Measurements from ENCODE around the gene ZSCAN10.

DNA sequence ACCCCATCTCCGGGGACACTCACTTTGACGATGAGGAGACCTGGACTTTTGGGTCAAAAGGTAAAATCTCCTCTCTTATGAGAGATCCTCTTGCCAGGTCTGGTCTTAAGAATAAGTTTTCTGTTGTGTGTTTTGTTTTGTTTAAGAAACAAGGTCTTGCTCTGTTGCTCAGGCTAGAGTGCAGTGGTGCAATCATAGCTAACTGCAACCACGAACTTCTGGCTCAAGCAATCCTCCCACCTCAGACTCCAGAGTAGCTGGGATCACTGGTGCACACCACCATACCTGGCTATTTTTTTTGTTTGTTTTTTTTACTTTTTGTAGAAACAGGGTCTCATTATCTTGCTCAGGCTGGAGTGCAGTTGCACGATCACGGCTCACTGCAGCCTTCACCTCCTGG, 48.6 kb downstream of the ZSCAN10 start:
- TF ChIP-seq BRF2 (IDR thresholded peaks at IDR 0.05; ENCODE audit: borderline replicate concordance, insufficient read depth, insufficient read length) (no peak), STAT5A (IDR thresholded peaks at IDR 0.05; ENCODE audit: borderline replicate concordance, low read length) (no peak), MYC (IDR thresholded peaks at IDR 0.05; ENCODE audit: low read depth, low read length) (no peak), MYC (CRISPR knock-in tag; IDR thresholded peaks at IDR 0.05; ENCODE audit: borderline replicate concordance, low read depth) (no peak)
- TF ChIP-seq, protein P1, sequence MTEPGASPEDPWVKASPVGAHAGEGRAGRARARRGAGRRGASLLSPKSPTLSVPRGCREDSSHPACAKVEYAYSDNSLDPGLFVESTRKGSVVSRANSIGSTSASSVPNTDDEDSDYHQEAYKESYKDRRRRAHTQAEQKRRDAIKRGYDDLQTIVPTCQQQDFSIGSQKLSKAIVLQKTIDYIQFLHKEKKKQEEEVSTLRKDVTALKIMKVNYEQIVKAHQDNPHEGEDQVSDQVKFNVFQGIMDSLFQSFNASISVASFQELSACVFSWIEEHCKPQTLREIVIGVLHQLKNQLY (CRISPR knock-in tag; conservative IDR thresholded peaks at IDR 0.05) = no peak
- TF ChIP-seq, protein P2, sequence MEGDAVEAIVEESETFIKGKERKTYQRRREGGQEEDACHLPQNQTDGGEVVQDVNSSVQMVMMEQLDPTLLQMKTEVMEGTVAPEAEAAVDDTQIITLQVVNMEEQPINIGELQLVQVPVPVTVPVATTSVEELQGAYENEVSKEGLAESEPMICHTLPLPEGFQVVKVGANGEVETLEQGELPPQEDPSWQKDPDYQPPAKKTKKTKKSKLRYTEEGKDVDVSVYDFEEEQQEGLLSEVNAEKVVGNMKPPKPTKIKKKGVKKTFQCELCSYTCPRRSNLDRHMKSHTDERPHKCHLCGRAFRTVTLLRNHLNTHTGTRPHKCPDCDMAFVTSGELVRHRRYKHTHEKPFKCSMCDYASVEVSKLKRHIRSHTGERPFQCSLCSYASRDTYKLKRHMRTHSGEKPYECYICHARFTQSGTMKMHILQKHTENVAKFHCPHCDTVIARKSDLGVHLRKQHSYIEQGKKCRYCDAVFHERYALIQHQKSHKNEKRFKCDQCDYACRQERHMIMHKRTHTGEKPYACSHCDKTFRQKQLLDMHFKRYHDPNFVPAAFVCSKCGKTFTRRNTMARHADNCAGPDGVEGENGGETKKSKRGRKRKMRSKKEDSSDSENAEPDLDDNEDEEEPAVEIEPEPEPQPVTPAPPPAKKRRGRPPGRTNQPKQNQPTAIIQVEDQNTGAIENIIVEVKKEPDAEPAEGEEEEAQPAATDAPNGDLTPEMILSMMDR (IDR thresholded peaks at IDR 0.05 in 2 of 3, conservative IDR thresholded peaks at IDR 0.05 in 1 of 3; ENCODE audit: insufficient read depth in 2 of 3, low read depth in 1 of 3, low read length in 3 of 3) = no peak
